Glutamatergic neuron (in vitro differentiated cells): ENCODE measurements around the gene CYGB. TPM values are rescaled to one million over a fixed set of nuclear protein-coding genes. Genes with fewer than 3 reads are reported as not detected.

Experiments
- DNase-seq: peaks from one replicate; pipeline ENCODE4 v3.0.0; 2022
- H3K27ac Mint-ChIP-seq: one replicate; pipeline ENCODE4 v1.8.0; 2020; ENCODE audit warnings: mild to moderate bottlenecking, mixed read lengths, inconsistent platforms; ENCODE audit not compliant: unreplicated experiment
- H3K27me3 Mint-ChIP-seq: one replicate; pipeline ENCODE4 v1.8.0; 2020; ENCODE audit warnings: mild to moderate bottlenecking, moderate library complexity, mixed read lengths, inconsistent platforms; ENCODE audit not compliant: unreplicated experiment
- H3K36me3 Mint-ChIP-seq: one replicate; pipeline ENCODE4 v1.8.0; 2020; ENCODE audit warnings: mild to moderate bottlenecking, mixed read lengths, inconsistent platforms; ENCODE audit not compliant: unreplicated experiment
- H3K4me1 Mint-ChIP-seq: one replicate; pipeline ENCODE4 v1.8.0; 2020; ENCODE audit warnings: mild to moderate bottlenecking, low read depth, mixed read lengths, inconsistent platforms; ENCODE audit not compliant: unreplicated experiment
- H3K4me3 Mint-ChIP-seq: one replicate; pipeline ENCODE4 v1.8.0; 2020; ENCODE audit warnings: mild to moderate bottlenecking, mixed read lengths, inconsistent platforms; ENCODE audit not compliant: unreplicated experiment
- H3K9me3 Mint-ChIP-seq: one replicate; pipeline ENCODE4 v1.8.0; 2020; ENCODE audit warnings: mild to moderate bottlenecking, moderate library complexity, mixed read lengths, inconsistent platforms; ENCODE audit not compliant: unreplicated experiment
- CTCF ChIP-seq: fragments of 200-600 bp; sonication (generic); IDR thresholded peaks from one replicate; pipeline ENCODE4 v1.5.0; 2021; ENCODE audit not compliant: partially characterized antibody, unreplicated experiment
- total RNA-seq: library from RNA; stranded (reverse); fragmentation: NEBNext Ultra II Directional; extraction: Animal tissue kit (Norgen Biotek cat#: 25700); gene quantifications from one replicate; pipeline ENCODE4 v1.2.1, GENCODE V29; 2021; ENCODE audit not compliant: unreplicated experiment

The CYGB gene
- total RNA-seq, 1 donor from 2014 or later = 20.4 TPM

DNA sequence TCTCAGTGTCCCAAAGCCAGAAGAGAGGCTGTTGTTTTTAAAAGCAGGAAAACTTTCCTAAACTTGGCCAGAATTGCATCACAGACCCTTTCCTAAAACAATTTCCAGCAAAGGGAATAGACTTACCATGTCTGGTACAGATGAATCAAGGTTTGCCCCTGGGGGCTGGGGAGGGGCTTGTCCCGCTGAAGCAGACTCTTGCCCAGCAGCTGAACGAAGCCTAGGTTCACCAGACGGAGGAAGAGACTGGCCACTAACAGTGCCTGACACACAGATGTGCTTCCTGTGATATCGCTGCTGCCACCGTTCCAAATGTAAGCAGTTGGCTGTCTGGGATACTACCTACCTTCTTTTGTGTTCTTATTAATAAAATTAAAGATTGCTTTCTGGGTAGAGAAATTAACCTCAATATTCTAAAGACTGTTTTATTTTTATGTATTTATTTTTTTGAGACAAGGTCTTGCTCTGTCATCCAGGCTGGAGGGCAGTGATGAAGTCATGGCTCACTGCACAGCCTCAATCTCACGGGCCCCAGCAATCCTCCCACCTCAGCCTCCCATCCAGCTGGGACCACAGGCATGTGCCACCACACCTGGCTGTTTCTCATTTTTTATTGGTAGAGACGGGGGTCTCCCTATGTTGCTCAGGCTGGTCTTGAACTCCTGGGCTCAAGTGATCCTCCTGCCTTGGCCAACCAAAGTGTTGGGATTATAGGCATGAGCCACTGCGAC lies 15.8 kb upstream of the CYGB start:
- H3K27me3 Mint-ChIP-seq = peaks cover 6% of the 10 kb centered on the region
- peaks cover 9% of the 10 kb centered on the region for H3K4me1 Mint-ChIP-seq
- H3K36me3 Mint-ChIP-seq = no peaks in the 10 kb centered on the region
- no peak for DNase-seq
- H3K27ac Mint-ChIP-seq = no peak overlapping the region
- peaks cover 8% of the 10 kb centered on the region for H3K9me3 Mint-ChIP-seq
- no peak overlapping the region for H3K4me3 Mint-ChIP-seq
- no peak for TF ChIP-seq CTCF

DNA sequence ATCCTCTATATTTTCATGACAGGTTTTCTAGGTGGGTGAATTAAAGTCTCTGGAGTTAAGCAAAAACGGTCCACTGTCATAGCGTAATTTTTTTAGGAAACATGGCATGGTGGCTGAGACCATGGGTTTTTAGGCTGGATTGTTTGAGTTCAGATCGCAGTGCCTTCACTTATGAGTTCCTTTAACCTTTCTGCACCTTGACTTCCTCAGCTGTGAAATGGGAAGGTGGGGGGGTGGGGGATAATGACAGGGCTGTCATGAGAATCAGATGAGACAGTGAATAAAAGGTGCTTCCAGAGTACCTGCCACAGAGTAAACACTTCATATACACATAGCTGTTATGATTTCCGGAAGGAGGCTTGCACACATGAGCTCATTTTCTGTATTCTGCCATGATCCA lies 14.2 kb upstream of the CYGB start:
- peaks cover 2% of the 10 kb centered on the region for H3K27me3 Mint-ChIP-seq
- no peak overlapping the region for H3K4me3 Mint-ChIP-seq
- no peak overlapping the region for H3K27ac Mint-ChIP-seq
- TF ChIP-seq CTCF = no peak
- peaks cover 9% of the 10 kb centered on the region for H3K4me1 Mint-ChIP-seq
- no peaks in the 10 kb centered on the region for H3K36me3 Mint-ChIP-seq
- H3K9me3 Mint-ChIP-seq = peaks cover 2% of the 10 kb centered on the region
- DNase-seq = no peak

DNA sequence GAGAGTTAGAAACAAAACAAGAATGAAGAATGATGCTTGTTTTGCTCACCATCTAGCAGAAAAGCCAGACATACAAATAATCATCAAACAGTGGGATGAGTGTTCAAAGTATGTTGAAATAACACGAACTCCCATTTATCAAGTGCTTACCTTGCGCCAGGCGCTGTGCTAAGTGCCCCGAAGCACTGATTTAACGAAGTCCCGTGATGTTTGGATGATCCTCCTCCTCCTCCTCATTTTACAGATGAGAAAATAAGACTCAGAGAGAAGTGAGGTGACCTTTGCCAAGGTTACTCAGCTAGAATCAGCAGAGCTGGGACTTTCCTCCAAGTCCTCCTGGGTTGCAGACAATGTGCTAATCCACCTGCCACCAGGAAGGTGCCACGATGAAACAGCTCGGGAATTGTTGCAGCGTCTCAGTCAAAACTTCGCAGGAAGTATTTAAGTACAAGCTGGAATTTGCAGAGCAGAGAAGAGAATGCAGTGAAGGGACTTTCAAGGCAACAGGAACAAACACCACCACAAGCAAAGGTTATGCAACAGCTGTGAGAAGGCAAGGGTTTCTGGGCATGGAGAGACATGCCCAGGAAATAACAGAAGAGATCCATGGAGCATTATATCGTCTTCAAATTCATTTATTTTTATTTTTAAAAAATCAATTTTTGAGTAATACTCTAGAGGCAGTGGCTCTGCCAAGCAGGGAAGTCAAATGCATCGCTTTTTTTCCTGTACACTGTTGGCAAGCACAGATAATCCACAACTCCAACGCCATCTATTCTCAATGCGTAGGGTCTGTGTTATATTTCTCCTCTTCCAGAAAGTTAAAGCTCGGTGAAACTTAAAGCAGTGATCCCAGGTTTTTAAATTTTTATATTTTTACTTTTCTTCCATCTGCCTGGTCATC lies 13.5 kb upstream of the CYGB start:
- DNase-seq = no peak
- Mint-ChIP-seq H3K27ac (no peak overlapping the region), H3K4me1 (peaks cover 9% of the 10 kb centered on the region), H3K27me3 (peaks cover 2% of the 10 kb centered on the region), H3K36me3 (no peaks in the 10 kb centered on the region), H3K9me3 (peaks cover 2% of the 10 kb centered on the region), H3K4me3 (no peak overlapping the region)
- no peak for TF ChIP-seq CTCF

GRCh38 chr17:76549539-76549938 lies 12.0 kb upstream of the CYGB start:
- Mint-ChIP-seq H3K27me3 (peaks cover 1% of the 10 kb centered on the region), H3K4me1 (peaks cover 13% of the 10 kb centered on the region), H3K4me3 (no peak overlapping the region), H3K9me3 (peaks cover 6% of the 10 kb centered on the region), H3K36me3 (no peaks in the 10 kb centered on the region), H3K27ac (no peak overlapping the region)
- no peak for TF ChIP-seq CTCF
- no peak for DNase-seq

GRCh38 chr17:76549215-76549518 lies 11.7 kb upstream of the CYGB start:
- no peak overlapping the region for H3K4me3 Mint-ChIP-seq
- H3K4me1 Mint-ChIP-seq = peaks cover 14% of the 10 kb centered on the region
- no peak for DNase-seq
- peaks cover under 1% of the 10 kb centered on the region for H3K27me3 Mint-ChIP-seq
- H3K36me3 Mint-ChIP-seq = no peaks in the 10 kb centered on the region
- no peak overlapping the region for H3K27ac Mint-ChIP-seq
- H3K9me3 Mint-ChIP-seq = peaks cover 5% of the 10 kb centered on the region
- no peak for TF ChIP-seq CTCF
